B cell (primary cell): ENCODE measurements around the gene STAT5A. TPM values are rescaled to one million over a fixed set of nuclear protein-coding genes. Genes with fewer than 3 reads are reported as not detected.
"Not testable (repeated sequence)": the region's sequence is repeated elsewhere in the genome, so short reads cannot be mapped to it uniquely, and the experiment has no call there.

Experiments used
- ATAC-seq: fragments of 200-7000 bp; cut with Tn5 transposase; one replicate; pipeline ENCODE4 v1.10.0; 2021; ENCODE audit warnings: low read depth, mild to moderate bottlenecking, moderate number of reproducible peaks, moderate library complexity
- CTCF ChIA-PET: fragments of 350-600 bp; sonication (Branson Sonifier 250); formaldehyde crosslinking; loops from one replicate; lab custom pipeline; 2021; ENCODE audit warnings: antibody characterized with exemption, inconsistent platforms; lab: Charles Lee
- POLR2A ChIA-PET: fragments of 350-600 bp; sonication (Branson Sonifier 250); formaldehyde crosslinking; loops from one replicate; lab custom pipeline; 2021; ENCODE audit warnings: antibody characterized with exemption; lab: Charles Lee
- DNase-seq: peaks from one replicate; pipeline ENCODE4 v3.0.0; 2013
- H2AFZ ChIP-seq: 2 replicates; pipeline ENCODE4 v1.6.1; 2012; ENCODE audit warnings: mild to moderate bottlenecking, low read depth, low read length; ENCODE audit not compliant: insufficient read depth, poor library complexity, severe bottlenecking
- H3K27ac ChIP-seq, 2 donors: 1 replicate in 1 of 2; 2 replicates in 1 of 2; pipeline ENCODE4 v1.5.1; 2012 to 2013; ENCODE audit warnings: low read length in 2 of 2, mild to moderate bottlenecking in 2 of 2, moderate library complexity in 1 of 2
- H3K27me3 ChIP-seq, 4 experiments: fragments of 200-600 bp in 1 of 4; sonication (generic) in 1 of 4; replicated peaks in 1 of 4; 1 replicate in 2 of 4; 2 replicates in 2 of 4; pipeline versions ENCODE4 v1.6.1 to v1.7.0; 2013 to 2016; ENCODE audit warnings: low read length in 3 of 4, mild to moderate bottlenecking in 2 of 4, mixed read lengths in 1 of 4, moderate library complexity in 1 of 4; ENCODE audit not compliant: insufficient read depth in 4 of 4, control insufficient read depth in 3 of 4; ENCODE audit errors: control extremely low read depth in 1 of 4
- H3K36me3 ChIP-seq, 2 experiments: replicated peaks in 1 of 2; 1 replicate in 1 of 2; 2 replicates in 1 of 2; pipeline versions ENCODE4 v1.6.1 to v1.7.1; 2013; ENCODE audit warnings: low read length in 1 of 2; ENCODE audit not compliant: insufficient read depth in 2 of 2, control insufficient read depth in 1 of 2; ENCODE audit errors: control extremely low read depth in 1 of 2, extremely low read depth in 1 of 2
- H3K4me1 ChIP-seq, 2 donors: fragments of 200-600 bp in 1 of 2; sonication (generic) in 1 of 2; 1 replicate in 1 of 2; 2 replicates in 1 of 2; pipeline versions ENCODE4 v1.5.1 to v1.6.1; 2013 to 2017; ENCODE audit warnings: low read length in 2 of 2; ENCODE audit not compliant: control insufficient read depth in 2 of 2, insufficient read depth in 2 of 2
- H3K4me2 ChIP-seq: replicated peaks from 2 replicates; pipeline ENCODE3; 2012; ENCODE audit warnings: mild to moderate bottlenecking, low read depth, low read length; ENCODE audit not compliant: poor library complexity, severe bottlenecking
- H3K4me3 ChIP-seq, 5 experiments: fragments of 200-600 bp in 1 of 5; sonication (generic) in 1 of 5; 1 replicate in 3 of 5; 2 replicates in 2 of 5; pipeline versions ENCODE4 v1.5.1 to v1.7.0; 2011 to 2016; ENCODE audit warnings: low read length in 4 of 5, mild to moderate bottlenecking in 4 of 5, low read depth in 2 of 5, control low read depth in 1 of 5, moderate library complexity in 1 of 5; ENCODE audit not compliant: insufficient read depth in 1 of 5; ENCODE audit errors: control extremely low read depth in 1 of 5, extremely low read depth in 1 of 5
- H3K79me2 ChIP-seq: fragments of 200-600 bp; sonication (generic); one replicate; pipeline ENCODE4 v1.6.0; 2016; ENCODE audit warnings: low read length; ENCODE audit not compliant: control insufficient read depth, insufficient read depth
- H3K9ac ChIP-seq: fragments of 200-600 bp; sonication (generic); 2 replicates; pipeline ENCODE4 v1.6.1; 2017; ENCODE audit warnings: mild to moderate bottlenecking, low read length, moderate library complexity
- H3K9me3 ChIP-seq, 3 donors: one replicate each; pipeline versions ENCODE4 v1.6.1 to v1.7.1; 2013; ENCODE audit warnings: low read length in 2 of 3; ENCODE audit not compliant: control insufficient read depth in 2 of 3, insufficient read depth in 1 of 3; ENCODE audit errors: control extremely low read depth in 1 of 3
- H4K20me1 ChIP-seq: 2 replicates; pipeline ENCODE4 v1.6.0; 2012; ENCODE audit warnings: mild to moderate bottlenecking, low read length; ENCODE audit not compliant: insufficient read depth, control insufficient read depth, poor library complexity, severe bottlenecking
- H3K27ac Mint-ChIP-seq: one replicate; pipeline ENCODE4 v1.8.0; 2021; ENCODE audit warnings: mixed read lengths
- H3K27me3 Mint-ChIP-seq: one replicate; pipeline ENCODE4 v1.8.0; 2021; ENCODE audit warnings: mixed read lengths
- H3K4me1 Mint-ChIP-seq: one replicate; pipeline ENCODE4 v1.8.0; 2021; ENCODE audit warnings: mixed read lengths
- H3K4me3 Mint-ChIP-seq: one replicate; pipeline ENCODE4 v1.8.0; 2021; ENCODE audit warnings: mixed read lengths
- H3K9me3 Mint-ChIP-seq: one replicate; pipeline ENCODE4 v1.8.0; 2022; ENCODE audit warnings: mixed read lengths; ENCODE audit not compliant: insufficient read depth
- CTCF ChIP-seq: fragments of 200-600 bp; IDR thresholded peaks from one replicate; pipeline ENCODE4 v1.8.0; 2022; ENCODE audit warnings: antibody characterized with exemption, mild to moderate bottlenecking
- EZH2 ChIP-seq: IDR thresholded peaks from 2 replicates; pipeline ENCODE4 v1.6.1; 2012; ENCODE audit warnings: borderline replicate concordance, low read depth, mild to moderate bottlenecking, moderate library complexity, low read length; ENCODE audit not compliant: insufficient read depth, poor library complexity, severe bottlenecking
- WGBS: methylation state at CpG from one replicate; pipeline ENCODE4 v1.1.5; 2013; ENCODE audit warnings: missing lambda C conversion rate; ENCODE audit not compliant: insufficient coverage; 5-methylcytosine and 5-hydroxymethylcytosine counted together
- intact Hi-C: fragments of 100-400 bp; cut with micrococcal nuclease; formaldehyde crosslinking; loops from one replicate; pipeline ENCODE4 v1.10.0; 2022
- polyA minus RNA-seq: library from RNA; depleted of rRNA, polyadenylated mRNA; stranded (reverse); fragments of >200 nt; gene quantifications from 2 replicates; pipeline ENCODE4 v1.2.3, GENCODE V29; 2012
- polyA plus RNA-seq: library from polyadenylated mRNA; depleted of rRNA; stranded (reverse); fragments of >200 nt; gene quantifications from 2 replicates; pipeline ENCODE4 v1.2.3, GENCODE V29; 2012
- total RNA-seq, 2 donors: library from RNA; stranded (reverse); fragments of 120-200 nt in 1 of 2; gene quantifications; 1 replicate in 1 of 2; 2 replicates in 1 of 2; pipeline versions ENCODE4 v1.2.3 to v1.2.4, GENCODE V29; 2013 to 2022

STAT5A gene
- total RNA-seq: 104 and 110 TPM in 2 replicates
- total RNA-seq (2013): 51.0 TPM
- polyA plus RNA-seq: 48.8 and 63.0 TPM in 2 replicates
- 115 and 117 TPM in 2 replicates for polyA minus RNA-seq

GRCh38 chr17:42287977-42288802 is at the start of gene STAT5A:
Gene STAT5A, plus strand, starts transcription at chr17:42288498. Its CDS starts 914 bp downstream, at chr17:42289412.
- Histone ChIP-seq H3K4me1 (peaks cover 24 to 36% of the 10 kb centered on the region in 2 donors), H3K27me3 (no peaks in the 10 kb centered on the region), H2AFZ (peak within 1 kb of the TSS; percentile 86), H3K4me2 (peak within 1 kb of the TSS; percentile 98), H3K9me3 (no peaks in the 10 kb centered on the region), H3K79me2 (peaks cover 11% of the 10 kb centered on the region), H3K9ac (peak within 1 kb of the TSS; percentile 91), H3K4me3 (peak within 1 kb of the TSS; percentile 62 to 93 (median 73)), H3K36me3 (peaks cover 0 to 8% of the 10 kb centered on the region in 2 experiments), H4K20me1 (no peaks in the 10 kb centered on the region), H3K27ac (peak within 1 kb of the TSS; percentile 75 to 89)
- intact Hi-C loops: loop anchor here (1.0 to 2.0 kb wide), 4 partner anchors 12 to 105 kb away; partner anchors contain the start of gene STAT5B
- Mint-ChIP-seq H3K27me3 (no peaks in the 10 kb centered on the region), H3K27ac (peak within 1 kb of the TSS; percentile 91), H3K4me3 (peak within 1 kb of the TSS; percentile 97), H3K9me3 (no peaks in the 10 kb centered on the region), H3K4me1 (peaks cover 41% of the 10 kb centered on the region)
- no peak for TF ChIP-seq CTCF
- no peak for TF ChIP-seq EZH2
- WGBS: under 1% methylated on average over 88 of the region's 88 CpGs
- CTCF ChIA-PET: interaction anchor here (0.6 to 3.6 kb wide), 9 partner anchors 11 to 248 kb away, joined by 3 to 18 read pairs (median 4); partner anchors contain the start of gene NAGLU
- DNase-seq (peak; percentile 87), ATAC-seq (peak; percentile 83)
- POLR2A ChIA-PET: interaction anchor here (0.7 to 2.7 kb wide), 9 partner anchors 11 to 1088 kb away, joined by 3 to 11 read pairs (median 7); partner anchors contain the start of genes STAT3 and STAT5B

GRCh38 chr17:42239576-42239975 is 48.7 kb upstream of the STAT5A start:
- H3K27me3 ChIP-seq, intact Hi-C loops, H3K36me3 ChIP-seq, H3K27me3 Mint-ChIP-seq, H3K27ac Mint-ChIP-seq, CTCF ChIA-PET, H3K9ac ChIP-seq, H3K4me1 ChIP-seq, H2AFZ ChIP-seq, H3K9me3 Mint-ChIP-seq, H3K4me3 Mint-ChIP-seq, H3K9me3 ChIP-seq, ATAC-seq, H4K20me1 ChIP-seq, DNase-seq, H3K4me3 ChIP-seq, H3K27ac ChIP-seq, H3K4me2 ChIP-seq: not testable (repeated sequence)
- H3K4me1 Mint-ChIP-seq: peaks cover 15% of the 10 kb centered on the region
- POLR2A ChIA-PET: interaction anchor here (0.6 kb wide), 1 partner anchor 12 kb away, joined by 4 read pairs; no protein-coding TSS in a partner anchor
- WGBS: 97% methylated on average over 4 of the region's 7 CpGs
- peaks cover 93% of the 10 kb centered on the region for H3K79me2 ChIP-seq
